SK-N-SH (cell line): ENCODE results near the gene GADL1. TPM values are rescaled to one million over a fixed set of nuclear protein-coding genes. Genes with fewer than 3 reads are reported as not detected.

ENCODE experiments used
- CTCF ChIA-PET: fragments of 300-600, 350-600 bp; formaldehyde crosslinking; extraction: SDS; loops from one replicate; lab custom pipeline; 2021; lab: Yijun Ruan, JAX
- POLR2A ChIA-PET: fragments of 350-600 bp; sonication (Branson Sonifier 250); formaldehyde crosslinking; extraction: SDS; loops from one replicate; lab custom pipeline; 2020; ENCODE audit warnings: antibody characterized with exemption, inconsistent platforms; lab: Yijun Ruan, JAX
- DNase-seq: peaks from one replicate; pipeline ENCODE4 v3.0.0; 2012
- H2AFZ ChIP-seq: fragments of 200-600 bp; sonication (generic); 2 replicates; pipeline ENCODE4 v1.8.1; 2016; ENCODE audit warnings: antibody characterized with exemption, mild to moderate bottlenecking, low read depth
- H3F3A ChIP-seq: fragments of 200-600 bp; sonication (generic); replicated peaks from 2 replicates; pipeline ENCODE3; 2016; ENCODE audit warnings: antibody characterized with exemption, mild to moderate bottlenecking; ENCODE audit not compliant: insufficient read depth
- H3K27ac ChIP-seq, 2 experiments: fragments of 200-500 bp in 1 of 2; fragments of 200-600 bp in 1 of 2; sonication (Bioruptor generic) in 1 of 2; sonication (generic), shearing (Covaris generic) in 1 of 2; 2 replicates each; pipeline versions ENCODE4 v1.5.1 to v1.6.1; 2014 to 2016; ENCODE audit warnings: low read depth in 2 of 2, inconsistent platforms in 1 of 2, low read length in 1 of 2, mild to moderate bottlenecking in 1 of 2, mixed read lengths in 1 of 2
- H3K27me3 ChIP-seq: fragments of 200-600 bp; sonication (generic), shearing (Covaris generic); 2 replicates; pipeline ENCODE4 v1.6.1; 2016; ENCODE audit warnings: mixed run types; ENCODE audit not compliant: insufficient read depth
- H3K36me3 ChIP-seq, 2 experiments: fragments of 200-500 bp in 1 of 2; fragments of 200-600 bp in 1 of 2; sonication (Bioruptor generic) in 1 of 2; sonication (generic) in 1 of 2; replicated peaks in 1 of 2; 2 replicates each; pipeline versions ENCODE3 to v1.5.1; 2014 to 2016; ENCODE audit warnings: low read length in 1 of 2, mild to moderate bottlenecking in 1 of 2; ENCODE audit not compliant: insufficient read depth in 2 of 2, control insufficient read depth in 1 of 2
- H3K4me1 ChIP-seq, 2 experiments: fragments of 200-500 bp in 1 of 2; fragments of 200-600 bp in 1 of 2; sonication (Bioruptor generic) in 1 of 2; sonication (generic), shearing (Covaris generic) in 1 of 2; 2 replicates each; pipeline versions ENCODE4 v1.5.1 to v1.6.1; 2014 to 2016; ENCODE audit warnings: low read depth in 1 of 2, low read length in 1 of 2, mixed run types in 1 of 2; ENCODE audit not compliant: insufficient read depth in 2 of 2, control insufficient read depth in 1 of 2
- H3K4me2 ChIP-seq: fragments of 200-600 bp; sonication (generic), shearing (Covaris generic); 2 replicates; pipeline ENCODE4 v1.6.1; 2017; ENCODE audit warnings: mixed run types
- H3K4me3 ChIP-seq, 2 experiments: fragments of 200-500 bp in 1 of 2; fragments of 200-600 bp in 1 of 2; sonication (Bioruptor generic) in 1 of 2; sonication (generic), shearing (Covaris generic) in 1 of 2; 2 replicates each; pipeline versions ENCODE4 v1.5.1 to v1.8.1; 2014 to 2016; ENCODE audit warnings: low read depth in 2 of 2, inconsistent platforms in 1 of 2, low read length in 1 of 2, mild to moderate bottlenecking in 1 of 2, mixed read lengths in 1 of 2, moderate library complexity in 1 of 2
- H3K79me2 ChIP-seq: fragments of 200-600 bp; sonication (generic); 2 replicates; pipeline ENCODE4 v1.8.1; 2017; ENCODE audit warnings: mild to moderate bottlenecking; ENCODE audit not compliant: insufficient read depth
- H3K9ac ChIP-seq: fragments of 200-600 bp; sonication (generic); 2 replicates; pipeline ENCODE4 v1.6.1; 2017; ENCODE audit warnings: mixed run types
- H3K9me2 ChIP-seq: fragments of 200-600 bp; sonication (generic); 2 replicates; pipeline ENCODE4 v1.6.1; 2017; ENCODE audit warnings: mixed run types
- H3K9me3 ChIP-seq: fragments of 200-600 bp; sonication (generic); 2 replicates; pipeline ENCODE4 v1.6.1; 2017; ENCODE audit warnings: mixed run types, mild to moderate bottlenecking, moderate library complexity
- H4K20me1 ChIP-seq: fragments of 200-600 bp; sonication (generic); 2 replicates; pipeline ENCODE4 v1.6.1; 2017; ENCODE audit warnings: mild to moderate bottlenecking, mixed run types; ENCODE audit not compliant: insufficient read depth
- CHD2 ChIP-seq: fragments of 150-350 bp; IDR thresholded peaks from 2 replicates; pipeline ENCODE4 v1.6.1; 2018; ENCODE audit warnings: low read length; ENCODE audit not compliant: partially characterized antibody
- EP300 ChIP-seq, 2 experiments: IDR thresholded peaks; 2 replicates each; pipeline versions ENCODE4 v1.4.0 to v1.6.1; 2012; ENCODE audit warnings: borderline replicate concordance in 1 of 2, low read depth in 1 of 2, low read length in 1 of 2
- EZH2phosphoT487 ChIP-seq: fragments of 200-600 bp; sonication (generic); IDR thresholded peaks from 2 replicates; pipeline ENCODE4 v1.6.1; 2017; ENCODE audit warnings: low read depth, mixed run types, mild to moderate bottlenecking, antibody characterized with exemption, moderate library complexity, borderline replicate concordance
- FOSL2 ChIP-seq: IDR thresholded peaks from 2 replicates; pipeline ENCODE4 v1.4.0; 2012; ENCODE audit warnings: low read depth, mild to moderate bottlenecking, moderate library complexity, borderline replicate concordance
- FOXM1 ChIP-seq: IDR thresholded peaks from 2 replicates; pipeline ENCODE4 v1.4.0; 2012; ENCODE audit warnings: low read depth, mild to moderate bottlenecking
- GABPA ChIP-seq: IDR thresholded peaks from 2 replicates; pipeline ENCODE4 v1.4.0; 2012; ENCODE audit warnings: low read depth, mild to moderate bottlenecking
- GATA2 ChIP-seq: sonication (generic); formaldehyde crosslinking; IDR thresholded peaks from 2 replicates; pipeline ENCODE4 v1.5.0; 2020; ENCODE audit warnings: mild to moderate bottlenecking, missing genetic modification reagents
- IRF3 ChIP-seq: fragments of 150-350 bp; IDR thresholded peaks from 2 replicates; pipeline ENCODE4 v1.6.1; 2016; ENCODE audit warnings: mild to moderate bottlenecking, low read depth, low read length
- JUND ChIP-seq: IDR thresholded peaks from 2 replicates; pipeline ENCODE4 v1.4.0; 2012
- MEF2A ChIP-seq: IDR thresholded peaks from 2 replicates; pipeline ENCODE4 v1.4.0; 2012; ENCODE audit warnings: low read depth, borderline replicate concordance
- RAD21 ChIP-seq: IDR thresholded peaks from 2 replicates; pipeline ENCODE4 v1.6.1; 2012; ENCODE audit warnings: mild to moderate bottlenecking, low read length
- RCOR1 ChIP-seq: fragments of 150-350 bp; IDR thresholded peaks from 2 replicates; pipeline ENCODE4 v1.6.1; 2017; ENCODE audit warnings: antibody characterized with exemption, low read length
- RFX5 ChIP-seq: IDR thresholded peaks from 2 replicates; pipeline ENCODE4 v1.6.1; 2012; ENCODE audit warnings: mild to moderate bottlenecking, improper control_type of control experiment, low read length
- RXRA ChIP-seq: IDR thresholded peaks from 2 replicates; pipeline ENCODE4 v1.4.0; 2012; ENCODE audit warnings: low read depth, mild to moderate bottlenecking, borderline replicate concordance
- SIN3A ChIP-seq: IDR thresholded peaks from 2 replicates; pipeline ENCODE4 v1.6.1; 2012; ENCODE audit warnings: low read depth, mild to moderate bottlenecking, low read length, moderate library complexity, borderline replicate concordance
- SMC3 ChIP-seq: IDR thresholded peaks from 2 replicates; pipeline ENCODE4 v1.6.1; 2012; ENCODE audit warnings: low read depth, low read length, improper control_type of control experiment
- TAF1 ChIP-seq: IDR thresholded peaks from 2 replicates; pipeline ENCODE4 v1.6.1; 2012; ENCODE audit warnings: low read depth, mild to moderate bottlenecking, low read length, moderate library complexity, borderline replicate concordance
- TCF12 ChIP-seq: IDR thresholded peaks from 2 replicates; pipeline ENCODE4 v1.4.0; 2012
- TEAD4 ChIP-seq: IDR thresholded peaks from 2 replicates; pipeline ENCODE4 v1.4.0; 2012; ENCODE audit warnings: mild to moderate bottlenecking, borderline replicate concordance; ENCODE audit not compliant: insufficient read depth
- YY1 ChIP-seq: IDR thresholded peaks from 2 replicates; pipeline ENCODE4 v1.4.0; 2012; ENCODE audit warnings: low read depth, mild to moderate bottlenecking
- WGBS: methylation state at CpG from one replicate; pipeline ENCODE4 v1.1.6; 2017; ENCODE audit warnings: low lambda C conversion rate; 5-methylcytosine and 5-hydroxymethylcytosine counted together
- polyA plus RNA-seq, 3 experiments: library from polyadenylated mRNA; depleted of rRNA; stranded (reverse); fragments of >200 nt; gene quantifications; 2 replicates each; pipeline ENCODE4 v1.2.3, GENCODE V29; 2012
- TF ChIP-seq, protein P1 (sequence below): IDR thresholded peaks from 2 replicates; pipeline ENCODE4; 2012

GADL1 gene
- polyA plus RNA-seq, 1 of the 3 experiments (the other 2 are of a cell fraction) = not detected

- TF ChIP-seq YY1 (no peak), JUND (peak; percentile 56), FOXM1 (0 out of 2 replicates have a peak, but pooled peaks have one; percentile 46), IRF3 (no peak), CHD2 (peak; percentile 90), GATA2 (CRISPR knock-in tag) (peak; percentile 98), TAF1 (no peak), EP300 (IDR thresholded peaks at IDR 0.05; ENCODE audit: borderline replicate concordance in 1 of 2, low read depth in 1 of 2, low read length in 1 of 2) (peak; percentile 64 to 99; a peak in 3 of 4 replicates)
- TF ChIP-seq, protein P1, sequence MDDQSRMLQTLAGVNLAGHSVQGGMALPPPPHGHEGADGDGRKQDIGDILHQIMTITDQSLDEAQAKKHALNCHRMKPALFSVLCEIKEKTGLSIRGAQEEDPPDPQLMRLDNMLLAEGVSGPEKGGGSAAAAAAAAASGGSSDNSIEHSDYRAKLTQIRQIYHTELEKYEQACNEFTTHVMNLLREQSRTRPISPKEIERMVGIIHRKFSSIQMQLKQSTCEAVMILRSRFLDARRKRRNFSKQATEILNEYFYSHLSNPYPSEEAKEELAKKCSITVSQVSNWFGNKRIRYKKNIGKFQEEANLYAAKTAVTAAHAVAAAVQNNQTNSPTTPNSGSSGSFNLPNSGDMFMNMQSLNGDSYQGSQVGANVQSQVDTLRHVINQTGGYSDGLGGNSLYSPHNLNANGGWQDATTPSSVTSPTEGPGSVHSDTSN = peak; percentile 75
Measured at GRCh38 chr3:30688776-30689641, 205.5 kb downstream of the GADL1 start (continued).

GRCh38 chr3:30687930-30688570 lies 206.4 kb downstream of the GADL1 start:
- H3K9ac ChIP-seq = no peak overlapping the region
- H2AFZ ChIP-seq = no peak overlapping the region
- POLR2A ChIA-PET = no interaction called here
- no peaks in the 10 kb centered on the region for H3K9me2 ChIP-seq
- CTCF ChIA-PET = interaction anchor here (1.0 to 3.0 kb wide), 3 partner anchors 33 to 645 kb away, joined by 3 to 11 read pairs (median 6); no protein-coding TSS in a partner anchor
- peaks cover 18 to 59% of the 10 kb centered on the region in 2 experiments for H3K36me3 ChIP-seq
- peak overlapping the region; percentile 80 to 96 for H3K27ac ChIP-seq
- whole genome bisulfite sequencing = 88% methylated on average over 8 of the region's 8 CpGs
- no peaks in the 10 kb centered on the region for H3K27me3 ChIP-seq
- peak overlapping the region; percentile 65 for H3K4me2 ChIP-seq
- H3K79me2 ChIP-seq = peaks cover 63% of the 10 kb centered on the region
- peaks cover 33 to 62% of the 10 kb centered on the region in 2 experiments for H3K4me1 ChIP-seq
- DNase-seq = no peak
- H3K4me3 ChIP-seq = no peak overlapping the region
- TF ChIP-seq SIN3A = no peak
- H3F3A ChIP-seq = peaks cover 30% of the 10 kb centered on the region
- H4K20me1 ChIP-seq = no peaks in the 10 kb centered on the region
- no peaks in the 10 kb centered on the region for H3K9me3 ChIP-seq

DNA sequence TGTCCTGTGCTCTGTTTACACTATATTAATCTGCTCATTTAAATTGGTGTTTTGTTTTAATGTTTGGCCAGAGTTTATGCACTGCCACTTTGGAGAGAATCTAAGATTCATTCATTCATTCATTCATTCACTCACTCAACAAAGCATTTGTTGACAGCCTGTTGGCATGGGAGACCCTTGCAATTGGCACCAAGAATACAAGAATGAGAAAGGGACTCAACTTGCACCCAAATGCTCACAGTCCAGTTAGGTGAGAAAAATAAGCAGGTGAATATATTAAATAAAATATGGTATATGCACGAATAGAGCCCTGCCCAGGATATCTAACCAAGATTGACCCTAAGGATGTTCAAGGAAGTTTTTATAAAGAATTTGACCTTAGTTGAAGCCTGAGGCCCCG lies 207.7 kb downstream of the GADL1 start:
- POLR2A ChIA-PET = no interaction called here
- H3K79me2 ChIP-seq = peaks cover 75% of the 10 kb centered on the region
- WGBS = 86% methylated on average over 2 of the region's 2 CpGs
- TF ChIP-seq CHD2 (no peak), MEF2A (no peak), RFX5 (no peak), SMC3 (no peak), TAF1 (no peak), TEAD4 (no peak), RXRA (no peak), GABPA (no peak), TCF12 (no peak), RCOR1 (no peak), FOSL2 (no peak), RAD21 (no peak), EZH2phosphoT487 (no peak)
- TF ChIP-seq, protein P1 = no peak

More for the DNA sequence above, 207.7 kb downstream of the GADL1 start:
- no peak overlapping the region for H3K9ac ChIP-seq
- H3K4me1 ChIP-seq = peaks cover 38 to 66% of the 10 kb centered on the region in 2 experiments
- H3K9me2 ChIP-seq = no peaks in the 10 kb centered on the region
- no peaks in the 10 kb centered on the region for H3K27me3 ChIP-seq
- DNase-seq = no peak
- H3F3A ChIP-seq = peaks cover 32% of the 10 kb centered on the region
- no peak overlapping the region for H3K4me2 ChIP-seq
- no peak overlapping the region for H3K27ac ChIP-seq
- no peaks in the 10 kb centered on the region for H3K9me3 ChIP-seq
- no peak overlapping the region for H3K4me3 ChIP-seq
- H3K36me3 ChIP-seq = peaks cover 10 to 48% of the 10 kb centered on the region in 2 experiments
- CTCF ChIA-PET = no interaction called here
- H4K20me1 ChIP-seq = no peaks in the 10 kb centered on the region
- no peak overlapping the region for H2AFZ ChIP-seq
